Measurements from ENCODE around the gene GNAL. TPM values are rescaled to one million over a fixed set of nuclear protein-coding genes. Genes with fewer than 3 reads are reported as not detected.

Gene GNAL
- total and polyA plus RNA-seq, 2 experiments from 2014 or later = 7.5 to 21.6 TPM

DNA sequence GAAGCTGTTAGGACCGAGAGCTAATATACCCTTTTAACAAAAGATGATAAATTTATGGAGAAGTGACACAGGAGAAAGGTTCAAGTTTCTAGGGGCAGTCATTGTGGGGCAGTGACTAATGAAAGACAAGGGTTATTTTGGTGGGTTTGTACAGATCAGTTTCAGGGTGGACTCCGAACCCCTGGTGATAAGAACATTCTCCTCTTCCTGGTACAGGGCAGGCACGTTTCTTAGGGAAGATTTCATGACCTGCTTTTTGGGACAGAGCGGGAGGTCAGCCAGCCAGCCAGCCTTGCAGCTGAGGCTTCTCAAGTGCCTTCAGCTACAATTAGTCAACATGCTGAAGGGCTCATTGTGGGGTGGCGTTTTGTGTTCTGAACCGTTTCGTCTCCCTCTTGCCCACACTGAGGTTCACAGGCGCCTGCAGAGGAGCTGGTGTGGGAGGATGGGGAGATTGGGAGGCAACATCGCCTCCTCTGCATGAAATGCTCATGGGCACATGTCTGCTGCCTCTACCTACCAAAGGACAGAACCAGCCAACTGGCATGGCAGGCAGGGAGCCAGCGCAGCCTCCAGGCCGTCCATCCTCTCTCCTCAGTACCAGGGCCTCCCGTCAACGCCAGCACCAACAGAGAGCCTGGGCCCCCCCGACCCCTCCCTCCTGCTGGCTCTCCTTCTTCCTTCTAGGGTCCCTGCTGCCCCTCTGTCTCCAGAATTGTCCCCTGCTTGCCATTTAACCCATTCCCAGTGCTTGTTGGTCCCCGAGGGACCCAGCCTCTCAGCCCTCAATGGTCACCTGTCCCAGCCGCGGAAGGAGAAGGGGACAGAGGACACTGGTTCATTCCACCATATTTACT lies 171.8 kb downstream of the GNAL start:
- H3K4me1 Mint-ChIP-seq = peaks cover 29% of the 10 kb centered on the region
- Histone ChIP-seq H4K20me1 (replicated peaks; ENCODE audit: insufficient read depth) (no peaks in the 10 kb centered on the region), H3F3A (replicated peaks; ENCODE audit: low read depth) (no peaks in the 10 kb centered on the region), H3K4me3 (no peak overlapping the region), H2AFZ (no peak overlapping the region), H3K9me2 (ENCODE audit: insufficient read depth) (no peaks in the 10 kb centered on the region; the same call in 1 of the 2 replicates), H3K4me1 (ENCODE audit: insufficient read depth) (peaks cover 19% of the 10 kb centered on the region), H3K79me2 (replicated peaks; ENCODE audit: insufficient read depth) (no peaks in the 10 kb centered on the region; the same call in 1 of the 2 replicates), H3K36me3 (ENCODE audit: insufficient read depth) (no peaks in the 10 kb centered on the region), H3K27ac (ENCODE audit: low read depth) (no peak overlapping the region), H3K27me3 (ENCODE audit: insufficient read depth) (no peaks in the 10 kb centered on the region), H3K4me2 (no peak overlapping the region)
- H3K27me3 Mint-ChIP-seq (ENCODE audit: insufficient read depth, low read depth, poor library complexity) = peaks cover 6% of the 10 kb centered on the region
- TF ChIP-seq POLR2AphosphoS5 (IDR thresholded peaks at IDR 0.05; ENCODE audit: low read depth) (no peak), STAT1 (IDR thresholded peaks at IDR 0.05; ENCODE audit: unreplicated experiment) (no peak), ZNF114 (CRISPR knock-in tag; IDR thresholded peaks at IDR 0.05) (no peak), JUNB (IDR thresholded peaks at IDR 0.05; ENCODE audit: unreplicated experiment) (no peak)
- TF ChIP-seq, protein P1, sequence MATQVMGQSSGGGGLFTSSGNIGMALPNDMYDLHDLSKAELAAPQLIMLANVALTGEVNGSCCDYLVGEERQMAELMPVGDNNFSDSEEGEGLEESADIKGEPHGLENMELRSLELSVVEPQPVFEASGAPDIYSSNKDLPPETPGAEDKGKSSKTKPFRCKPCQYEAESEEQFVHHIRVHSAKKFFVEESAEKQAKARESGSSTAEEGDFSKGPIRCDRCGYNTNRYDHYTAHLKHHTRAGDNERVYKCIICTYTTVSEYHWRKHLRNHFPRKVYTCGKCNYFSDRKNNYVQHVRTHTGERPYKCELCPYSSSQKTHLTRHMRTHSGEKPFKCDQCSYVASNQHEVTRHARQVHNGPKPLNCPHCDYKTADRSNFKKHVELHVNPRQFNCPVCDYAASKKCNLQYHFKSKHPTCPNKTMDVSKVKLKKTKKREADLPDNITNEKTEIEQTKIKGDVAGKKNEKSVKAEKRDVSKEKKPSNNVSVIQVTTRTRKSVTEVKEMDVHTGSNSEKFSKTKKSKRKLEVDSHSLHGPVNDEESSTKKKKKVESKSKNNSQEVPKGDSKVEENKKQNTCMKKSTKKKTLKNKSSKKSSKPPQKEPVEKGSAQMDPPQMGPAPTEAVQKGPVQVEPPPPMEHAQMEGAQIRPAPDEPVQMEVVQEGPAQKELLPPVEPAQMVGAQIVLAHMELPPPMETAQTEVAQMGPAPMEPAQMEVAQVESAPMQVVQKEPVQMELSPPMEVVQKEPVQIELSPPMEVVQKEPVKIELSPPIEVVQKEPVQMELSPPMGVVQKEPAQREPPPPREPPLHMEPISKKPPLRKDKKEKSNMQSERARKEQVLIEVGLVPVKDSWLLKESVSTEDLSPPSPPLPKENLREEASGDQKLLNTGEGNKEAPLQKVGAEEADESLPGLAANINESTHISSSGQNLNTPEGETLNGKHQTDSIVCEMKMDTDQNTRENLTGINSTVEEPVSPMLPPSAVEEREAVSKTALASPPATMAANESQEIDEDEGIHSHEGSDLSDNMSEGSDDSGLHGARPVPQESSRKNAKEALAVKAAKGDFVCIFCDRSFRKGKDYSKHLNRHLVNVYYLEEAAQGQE (IDR thresholded peaks at IDR 0.05; ENCODE audit: unreplicated experiment) = no peak
- no peaks in the 10 kb centered on the region; the same call in 1 of the 3 replicates for H3K36me3 Mint-ChIP-seq (ENCODE audit: low read depth)
- H3K4me3 Mint-ChIP-seq = no peak overlapping the region; the same call in 2 of the 3 replicates
- no peaks in the 10 kb centered on the region for H3K9me3 Mint-ChIP-seq
- ATAC-seq (no peak), DNase-seq (ENCODE audit: low spot score) (no peak)
- no peak overlapping the region; the same call in 1 of the 2 replicates for H3K27ac Mint-ChIP-seq

- no peak overlapping the region for H3K4me3 Mint-ChIP-seq
- no peaks in the 10 kb centered on the region for H3F3A ChIP-seq (replicated peaks; ENCODE audit: low read depth)
- H3K36me3 Mint-ChIP-seq (ENCODE audit: low read depth) = no peaks in the 10 kb centered on the region; the same call in 1 of the 3 replicates
- H3K4me1 Mint-ChIP-seq = peaks cover 29% of the 10 kb centered on the region
- H3K9me3 Mint-ChIP-seq = no peaks in the 10 kb centered on the region
- no peaks in the 10 kb centered on the region for H3K36me3 ChIP-seq (ENCODE audit: insufficient read depth)
- peaks cover 6% of the 10 kb centered on the region for H3K27me3 Mint-ChIP-seq (ENCODE audit: insufficient read depth, low read depth, poor library complexity)
- DNase-seq (ENCODE audit: low spot score) = no peak
- no peak for ATAC-seq
- no peak overlapping the region for H2AFZ ChIP-seq
- H3K27me3 ChIP-seq (ENCODE audit: insufficient read depth) = no peaks in the 10 kb centered on the region
- no peak overlapping the region for H3K4me2 ChIP-seq
- peaks cover 19% of the 10 kb centered on the region for H3K4me1 ChIP-seq (ENCODE audit: insufficient read depth)
- no peaks in the 10 kb centered on the region for H4K20me1 ChIP-seq (replicated peaks; ENCODE audit: insufficient read depth)
- no peaks in the 10 kb centered on the region; the same call in 1 of the 2 replicates for H3K79me2 ChIP-seq (replicated peaks; ENCODE audit: insufficient read depth)
- no peak overlapping the region for H3K27ac Mint-ChIP-seq
- H3K4me3 ChIP-seq = no peak overlapping the region
- H3K27ac ChIP-seq (ENCODE audit: low read depth) = no peak overlapping the region
- TF ChIP-seq CTCF (conservative IDR thresholded peaks at IDR 0.05; ENCODE audit: low read depth in 2 of 2) (no peak), ETS1 (IDR thresholded peaks at IDR 0.05) (no peak), ZNF114 (CRISPR knock-in tag; IDR thresholded peaks at IDR 0.05) (no peak), ZNF331 (CRISPR knock-in tag; IDR thresholded peaks at IDR 0.05; ENCODE audit: low read depth) (no peak)
- no peaks in the 10 kb centered on the region; the same call in 1 of the 2 replicates for H3K9me2 ChIP-seq (ENCODE audit: insufficient read depth)
Measured at GRCh38 chr18:11861583-11862288, 172.7 kb downstream of the GNAL start.

Measured in GM23338 (cell line).